SHP77 treated with DMSO at 0.1 percent for 48 hours (cell line): ENCODE results near the gene HABP4.

ENCODE experiments used
- DNase-seq: peaks from one replicate; lab custom pipeline; 2025; lab: John Stamatoyannopoulos, UW

Gene HABP4

GRCh38 chr9:96523374-96523773 lies 73.4 kb downstream of the HABP4 start:
- DNase-seq = no peak

GRCh38 chr9:96524045-96524444 lies 74.1 kb downstream of the HABP4 start:
- no peak for DNase-seq

- DNase-seq = no peak
Observed at GRCh38 chr9:96524764-96525163, 74.8 kb downstream of the HABP4 start.

- no peak for DNase-seq
Observed at GRCh38 chr9:96532173-96532572, 82.2 kb downstream of the HABP4 start.

- no peak for DNase-seq
Observed at GRCh38 chr9:96540106-96540505, 90.1 kb downstream of the HABP4 start.
